ENCODE data around the gene UCP2. TPM values are rescaled to one million over a fixed set of nuclear protein-coding genes. Genes with fewer than 3 reads are reported as not detected.

Gene UCP2, protein sequence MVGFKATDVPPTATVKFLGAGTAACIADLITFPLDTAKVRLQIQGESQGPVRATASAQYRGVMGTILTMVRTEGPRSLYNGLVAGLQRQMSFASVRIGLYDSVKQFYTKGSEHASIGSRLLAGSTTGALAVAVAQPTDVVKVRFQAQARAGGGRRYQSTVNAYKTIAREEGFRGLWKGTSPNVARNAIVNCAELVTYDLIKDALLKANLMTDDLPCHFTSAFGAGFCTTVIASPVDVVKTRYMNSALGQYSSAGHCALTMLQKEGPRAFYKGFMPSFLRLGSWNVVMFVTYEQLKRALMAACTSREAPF
- total RNA-seq = 100 to 1,000 TPM in 1 of 5 donors, 10 to 100 TPM in 4; 15.2 to 111 (median 41.9) TPM
- 10 to 100 TPM; 21.9 to 55.3 (median 49.3) TPM for polyA plus RNA-seq
- long read RNA-seq, donor 1, transcript UCP2-201 (8 exons, 2,113 nt) = major isoform, 7 of 14 reads
- long read RNA-seq, donor 1, partial matches to known transcripts = 7 of 14 reads
- long read RNA-seq, donor 1, other reads (novel, unspliced or antisense) = 0 of 14 reads
- long read RNA-seq, donor 2, transcript UCP2-201 (8 exons, 2,113 nt) = major isoform, 5 of 6 reads
- long read RNA-seq, donor 2, partial matches to known transcripts = 0 of 6 reads
- long read RNA-seq, donor 2, other reads (novel, unspliced or antisense) = 0 of 6 reads
- long read RNA-seq, donor 3, transcript UCP2-201 (8 exons, 2,113 nt) = major isoform, 8 of 12 reads
- long read RNA-seq, donor 3, partial matches to known transcripts = 0 of 12 reads
- long read RNA-seq, donor 3, other reads (novel, unspliced or antisense) = 0 of 12 reads
- long read RNA-seq, donor 4, partial matches to known transcripts = 0 of 3 reads
- long read RNA-seq, donor 4, other reads (novel, unspliced or antisense) = 0 of 3 reads
- long read RNA-seq, donor 5, transcript UCP2-201 (8 exons, 2,113 nt) = major isoform, 18 of 20 reads
- long read RNA-seq, donor 5, partial matches to known transcripts = 0 of 20 reads
- long read RNA-seq, donor 5, other reads (novel, unspliced or antisense) = 0 of 20 reads
- long read RNA-seq, donor 6, transcript UCP2-201 (8 exons, 2,113 nt) = major isoform, 20 of 25 reads
- long read RNA-seq, donor 6, partial matches to known transcripts = 0 of 25 reads
- long read RNA-seq, donor 6, other reads (novel, unspliced or antisense) = 0 of 25 reads
- long read RNA-seq, donor 7, transcript UCP2-201 (8 exons, 2,113 nt) = major isoform, 20 of 28 reads
- long read RNA-seq, donor 7, partial matches to known transcripts = 6 of 28 reads
- long read RNA-seq, donor 7, other reads (novel, unspliced or antisense) = 0 of 28 reads
- long read RNA-seq, donor 8, transcript UCP2-201 (8 exons, 2,113 nt) = major isoform, 10 of 11 reads
- long read RNA-seq, donor 8, partial matches to known transcripts = 0 of 11 reads
- long read RNA-seq, donor 8, other reads (novel, unspliced or antisense) = 0 of 11 reads
- long read RNA-seq, donor 9, transcript UCP2-201 (8 exons, 2,113 nt) = major isoform, 5 of 5 reads
- long read RNA-seq, donor 9, partial matches to known transcripts = 0 of 5 reads
- long read RNA-seq, donor 9, other reads (novel, unspliced or antisense) = 0 of 5 reads
- long read RNA-seq, donor 10, transcript UCP2-201 (8 exons, 2,113 nt) = major isoform, 7 of 13 reads
- long read RNA-seq, donor 10, partial matches to known transcripts = 6 of 13 reads
- long read RNA-seq, donor 10, other reads (novel, unspliced or antisense) = 0 of 13 reads

DNA sequence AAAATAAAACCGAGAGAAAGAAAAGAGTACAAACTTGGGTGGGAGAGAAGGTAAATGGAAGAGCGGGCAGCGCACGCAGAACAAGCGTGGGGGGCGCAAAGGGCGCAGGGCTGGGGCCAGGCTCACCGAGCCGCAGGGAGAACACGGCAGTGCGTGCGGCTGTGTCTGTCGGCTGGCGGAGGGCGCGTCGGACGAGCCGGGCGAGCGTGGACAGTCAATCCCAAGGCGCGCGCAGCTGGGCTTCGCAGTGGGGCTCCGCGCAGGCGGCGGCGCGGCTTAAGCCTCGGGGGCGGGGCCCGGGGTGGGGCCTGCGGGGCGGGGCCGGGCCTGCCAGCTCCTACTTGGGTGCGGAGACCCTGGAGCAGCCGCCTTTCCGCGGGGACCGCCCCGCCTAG, at the start of gene UCP2:
TSS of gene UCP2 (minus strand) at position 249 of the 395 bp plus-strand sequence. CDS start 4,465 bp downstream, outside the sequence.
- WGBS, 5 donors = 0 to 2% (median 1%) methylated on average over 22 to 43 of the region's 43 CpGs
- peaks cover 3 to 19% (median 14%) of the 10 kb centered on the region in 4 donors for H3K36me3 ChIP-seq
- H3K27me3 ChIP-seq = no peaks in the 10 kb centered on the region
- peak; percentile 91 to 94 for DNase-seq
- peak within 1 kb of the TSS; percentile 89 to 96 (median 92) for H3K27ac ChIP-seq
- intact Hi-C loops (cut with DNase I; ENCODE audit: low total_unique reads) = no loop called here
- H3K9me3 ChIP-seq = no peaks in the 10 kb centered on the region
- H3K4me3 ChIP-seq = peak within 1 kb of the TSS; percentile 57 to 64 (median 62)
- H3K4me1 ChIP-seq = peaks cover 26 to 62% (median 45%) of the 10 kb centered on the region in 4 donors
- TF ChIP-seq POLR2AphosphoS5 (IDR thresholded peaks at IDR 0.05) = peak; percentile 38 to 86 (median 53)
- TF ChIP-seq, protein P1, sequence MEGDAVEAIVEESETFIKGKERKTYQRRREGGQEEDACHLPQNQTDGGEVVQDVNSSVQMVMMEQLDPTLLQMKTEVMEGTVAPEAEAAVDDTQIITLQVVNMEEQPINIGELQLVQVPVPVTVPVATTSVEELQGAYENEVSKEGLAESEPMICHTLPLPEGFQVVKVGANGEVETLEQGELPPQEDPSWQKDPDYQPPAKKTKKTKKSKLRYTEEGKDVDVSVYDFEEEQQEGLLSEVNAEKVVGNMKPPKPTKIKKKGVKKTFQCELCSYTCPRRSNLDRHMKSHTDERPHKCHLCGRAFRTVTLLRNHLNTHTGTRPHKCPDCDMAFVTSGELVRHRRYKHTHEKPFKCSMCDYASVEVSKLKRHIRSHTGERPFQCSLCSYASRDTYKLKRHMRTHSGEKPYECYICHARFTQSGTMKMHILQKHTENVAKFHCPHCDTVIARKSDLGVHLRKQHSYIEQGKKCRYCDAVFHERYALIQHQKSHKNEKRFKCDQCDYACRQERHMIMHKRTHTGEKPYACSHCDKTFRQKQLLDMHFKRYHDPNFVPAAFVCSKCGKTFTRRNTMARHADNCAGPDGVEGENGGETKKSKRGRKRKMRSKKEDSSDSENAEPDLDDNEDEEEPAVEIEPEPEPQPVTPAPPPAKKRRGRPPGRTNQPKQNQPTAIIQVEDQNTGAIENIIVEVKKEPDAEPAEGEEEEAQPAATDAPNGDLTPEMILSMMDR (IDR thresholded peaks at IDR 0.05) = no peak

DNA sequence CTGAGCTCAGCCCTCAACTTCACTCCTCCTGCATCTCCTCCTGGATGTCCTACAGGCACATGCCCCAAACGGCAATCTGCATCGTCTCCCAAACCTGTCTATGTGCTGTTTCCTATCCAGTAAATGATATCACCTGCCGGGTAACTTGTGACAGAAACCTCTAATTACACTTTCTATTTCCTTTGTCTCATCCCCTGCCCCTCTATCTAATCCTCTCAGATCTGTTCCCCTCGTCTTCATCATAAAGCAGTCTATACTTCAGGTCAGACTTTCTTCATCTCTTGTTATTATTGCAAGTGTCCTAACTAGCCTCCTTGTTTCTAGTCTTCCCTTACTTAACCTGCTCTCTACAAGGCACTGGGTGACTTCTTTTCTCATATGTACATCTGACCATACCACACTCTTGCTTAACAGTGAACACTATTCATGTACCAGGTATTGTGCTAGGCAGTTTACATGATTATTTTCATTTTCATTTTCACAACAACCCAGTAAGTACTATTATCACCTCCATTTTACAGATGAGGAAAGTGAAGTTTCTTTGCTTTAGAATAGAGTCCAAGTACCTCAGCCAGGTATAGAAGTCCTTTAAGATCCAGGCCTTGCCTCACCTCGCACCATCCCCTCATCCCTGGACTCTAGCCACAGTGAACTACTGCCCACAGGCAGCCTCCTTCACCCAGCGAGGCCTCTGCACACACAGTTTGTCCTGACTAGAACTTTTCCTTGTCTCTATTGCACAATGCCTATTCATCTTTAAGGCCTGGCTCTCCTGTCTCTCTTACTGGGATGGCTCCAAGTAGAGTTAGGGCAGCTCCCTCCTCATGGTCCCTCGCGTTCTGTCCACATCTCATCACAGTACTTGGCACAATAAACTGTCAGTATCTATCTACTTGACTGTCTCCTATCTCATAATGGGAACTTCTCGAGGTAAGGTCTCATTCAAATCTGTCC, 48.4 kb upstream of the UCP2 start:
- peaks cover 14 to 80% (median 68%) of the 10 kb centered on the region in 4 donors for H3K36me3 ChIP-seq
- H3K4me3 ChIP-seq = no peak overlapping the region
- DNase-seq = no peak
- intact Hi-C loops (cut with DNase I; ENCODE audit: low total_unique reads) = no loop called here
- TF ChIP-seq EP300 (IDR thresholded peaks at IDR 0.05) (no peak), POLR2A (IDR thresholded peaks at IDR 0.05) (no peak), POLR2AphosphoS5 (IDR thresholded peaks at IDR 0.05) (no peak)
- TF ChIP-seq, protein P1 (IDR thresholded peaks at IDR 0.05) = no peak
- H3K27me3 ChIP-seq = no peaks in the 10 kb centered on the region
- H3K4me1 ChIP-seq = peaks cover 0 to 8% (median 0%) of the 10 kb centered on the region in 4 donors
- H3K27ac ChIP-seq = no peak overlapping the region
- H3K9me3 ChIP-seq = no peaks in the 10 kb centered on the region
- WGBS, 5 donors = 82 to 94% (median 89%) methylated on average over 9 of the region's 9 CpGs

DNA sequence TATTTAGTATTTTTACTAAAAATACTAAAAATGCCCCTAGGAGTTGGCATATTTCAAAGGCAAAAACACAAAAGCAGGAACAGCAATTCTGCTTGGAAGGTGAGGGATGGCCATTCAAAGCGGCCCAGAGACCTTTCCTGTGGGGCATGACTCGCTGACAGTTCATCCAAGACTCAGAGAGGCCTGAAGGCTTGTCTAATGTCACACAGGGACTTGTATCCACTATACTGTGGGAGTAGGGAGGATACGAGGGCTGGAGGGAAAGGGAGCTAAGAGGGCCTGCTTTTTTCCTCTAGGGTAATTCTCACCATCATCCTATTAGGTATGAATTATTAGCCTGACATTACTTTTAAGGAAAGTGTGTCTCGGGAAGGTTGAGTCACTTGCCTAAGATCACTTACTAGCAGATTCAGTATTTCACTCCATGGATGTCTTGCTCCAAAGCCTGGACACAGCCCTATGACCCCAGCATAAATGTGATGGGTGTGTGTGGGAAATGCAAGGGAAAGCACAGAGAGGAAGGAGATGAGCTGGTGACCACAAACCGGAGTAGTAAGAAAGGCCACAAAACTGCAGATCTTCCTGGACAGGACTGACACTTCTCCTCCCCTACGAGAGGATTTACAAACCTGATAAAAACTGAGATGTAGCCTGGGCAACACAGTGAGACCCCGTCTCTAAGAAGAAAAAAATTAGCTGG, 43.0 kb upstream of the UCP2 start:
- no peak for DNase-seq
- Histone ChIP-seq H3K4me1 (peaks cover 0 to 36% (median 6%) of the 10 kb centered on the region in 4 donors), H3K4me3 (no peak overlapping the region), H3K9me3 (no peaks in the 10 kb centered on the region), H3K27me3 (no peaks in the 10 kb centered on the region), H3K27ac (no peak overlapping the region), H3K36me3 (peaks cover 0 to 40% (median 35%) of the 10 kb centered on the region in 4 donors)
- TF ChIP-seq, protein P1 (IDR thresholded peaks at IDR 0.05) = no peak
- no peak for TF ChIP-seq EP300 (IDR thresholded peaks at IDR 0.05)
- no peak for TF ChIP-seq POLR2AphosphoS5 (IDR thresholded peaks at IDR 0.05)
- WGBS, 5 donors = 85 to 92% (median 91%) methylated on average over 7 of the region's 7 CpGs
- intact Hi-C loops (cut with DNase I; ENCODE audit: low total_unique reads) = loop anchor here (10.0 kb wide), 1 partner anchor 51 kb away; no protein-coding TSS in a partner anchor
